ENCODE data around the gene DNAJC2. TPM values are rescaled to one million over a fixed set of nuclear protein-coding genes. Genes with fewer than 3 reads are reported as not detected.

The DNAJC2 gene, protein sequence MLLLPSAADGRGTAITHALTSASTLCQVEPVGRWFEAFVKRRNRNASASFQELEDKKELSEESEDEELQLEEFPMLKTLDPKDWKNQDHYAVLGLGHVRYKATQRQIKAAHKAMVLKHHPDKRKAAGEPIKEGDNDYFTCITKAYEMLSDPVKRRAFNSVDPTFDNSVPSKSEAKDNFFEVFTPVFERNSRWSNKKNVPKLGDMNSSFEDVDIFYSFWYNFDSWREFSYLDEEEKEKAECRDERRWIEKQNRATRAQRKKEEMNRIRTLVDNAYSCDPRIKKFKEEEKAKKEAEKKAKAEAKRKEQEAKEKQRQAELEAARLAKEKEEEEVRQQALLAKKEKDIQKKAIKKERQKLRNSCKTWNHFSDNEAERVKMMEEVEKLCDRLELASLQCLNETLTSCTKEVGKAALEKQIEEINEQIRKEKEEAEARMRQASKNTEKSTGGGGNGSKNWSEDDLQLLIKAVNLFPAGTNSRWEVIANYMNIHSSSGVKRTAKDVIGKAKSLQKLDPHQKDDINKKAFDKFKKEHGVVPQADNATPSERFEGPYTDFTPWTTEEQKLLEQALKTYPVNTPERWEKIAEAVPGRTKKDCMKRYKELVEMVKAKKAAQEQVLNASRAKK
- 36.6 to 45.3 TPM (median 41.5 TPM) in 5 replicates for total RNA-seq (2022; extraction: Qiagen RNA extraction; ENCODE audit: low read depth)

DNA sequence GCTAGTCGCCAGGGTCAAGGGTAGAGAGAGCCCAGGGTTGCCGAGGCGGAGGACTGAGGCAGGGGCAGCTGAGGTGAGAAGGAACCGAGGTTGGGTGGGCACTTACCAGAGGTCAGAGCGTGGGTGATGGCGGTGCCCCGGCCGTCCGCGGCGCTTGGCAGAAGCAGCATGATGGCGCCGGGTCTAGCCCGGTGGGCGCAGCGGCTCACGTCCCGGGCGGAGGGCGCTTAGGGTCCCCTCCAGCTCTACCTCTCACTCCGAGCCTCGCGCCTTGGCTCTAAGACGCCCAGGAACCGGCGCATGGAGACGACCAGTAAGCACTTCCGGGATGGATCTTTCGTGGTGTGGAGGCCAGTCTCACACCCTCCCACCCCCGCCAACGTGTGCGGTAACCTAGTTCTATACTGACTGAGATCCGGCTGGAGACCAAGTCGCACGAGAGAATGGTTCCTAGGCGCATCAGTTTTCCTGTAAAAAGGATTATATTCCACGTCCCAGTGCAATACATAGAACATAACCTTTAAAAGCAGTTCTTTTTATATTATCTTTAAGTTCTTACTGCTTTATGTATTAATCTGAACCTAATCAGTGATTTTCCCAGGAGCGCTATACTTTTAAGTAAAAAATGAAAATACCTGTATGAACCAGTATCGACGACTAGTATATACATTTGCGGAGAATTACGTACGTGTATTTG, at the start of gene DNAJC2:
DNAJC2 (minus strand) TSS at position 315 of the 697 bp plus-strand sequence; CDS start at position 170, 145 bp downstream.

DNA sequence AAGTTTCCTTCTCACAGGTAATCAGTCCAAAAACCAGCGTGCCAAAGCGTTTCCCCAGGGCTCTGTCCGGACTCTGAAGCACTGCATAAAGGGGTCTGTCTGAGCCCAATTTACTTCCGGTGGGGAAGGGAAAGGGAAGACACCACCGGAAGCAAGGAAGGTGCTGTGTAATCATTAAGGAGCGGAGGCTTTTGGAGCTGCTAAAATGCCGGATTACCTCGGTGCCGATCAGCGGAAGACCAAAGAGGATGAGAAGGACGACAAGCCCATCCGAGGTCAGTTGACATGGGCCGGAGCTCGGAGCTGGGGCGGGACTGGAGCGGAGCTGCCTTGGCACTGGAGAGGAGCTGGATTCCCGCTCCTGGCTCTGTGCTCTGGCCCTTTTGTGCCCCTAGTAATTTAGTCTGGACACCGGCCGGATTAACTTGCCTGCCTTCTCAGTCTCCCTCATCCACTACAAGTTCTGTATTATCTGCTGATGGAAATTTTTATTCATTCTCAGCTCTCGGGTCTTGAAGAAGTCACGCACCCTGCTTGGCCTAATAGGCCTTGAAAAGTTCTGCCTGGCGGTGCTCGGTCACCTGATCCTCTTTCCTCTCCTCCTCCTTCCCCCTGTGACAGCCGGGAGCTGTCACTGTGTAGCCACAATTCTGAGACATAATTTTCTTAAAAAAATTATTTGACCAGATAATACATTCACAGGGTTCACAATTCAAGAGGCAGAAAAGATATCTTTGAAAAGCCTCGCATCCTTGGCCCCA, 3.1 kb upstream of the DNAJC2 start, which contains the start of gene PSMC2:
PSMC2 (plus strand) TSS at position 137 of the 761 bp plus-strand sequence; CDS start at position 206, 69 bp downstream.

DNA sequence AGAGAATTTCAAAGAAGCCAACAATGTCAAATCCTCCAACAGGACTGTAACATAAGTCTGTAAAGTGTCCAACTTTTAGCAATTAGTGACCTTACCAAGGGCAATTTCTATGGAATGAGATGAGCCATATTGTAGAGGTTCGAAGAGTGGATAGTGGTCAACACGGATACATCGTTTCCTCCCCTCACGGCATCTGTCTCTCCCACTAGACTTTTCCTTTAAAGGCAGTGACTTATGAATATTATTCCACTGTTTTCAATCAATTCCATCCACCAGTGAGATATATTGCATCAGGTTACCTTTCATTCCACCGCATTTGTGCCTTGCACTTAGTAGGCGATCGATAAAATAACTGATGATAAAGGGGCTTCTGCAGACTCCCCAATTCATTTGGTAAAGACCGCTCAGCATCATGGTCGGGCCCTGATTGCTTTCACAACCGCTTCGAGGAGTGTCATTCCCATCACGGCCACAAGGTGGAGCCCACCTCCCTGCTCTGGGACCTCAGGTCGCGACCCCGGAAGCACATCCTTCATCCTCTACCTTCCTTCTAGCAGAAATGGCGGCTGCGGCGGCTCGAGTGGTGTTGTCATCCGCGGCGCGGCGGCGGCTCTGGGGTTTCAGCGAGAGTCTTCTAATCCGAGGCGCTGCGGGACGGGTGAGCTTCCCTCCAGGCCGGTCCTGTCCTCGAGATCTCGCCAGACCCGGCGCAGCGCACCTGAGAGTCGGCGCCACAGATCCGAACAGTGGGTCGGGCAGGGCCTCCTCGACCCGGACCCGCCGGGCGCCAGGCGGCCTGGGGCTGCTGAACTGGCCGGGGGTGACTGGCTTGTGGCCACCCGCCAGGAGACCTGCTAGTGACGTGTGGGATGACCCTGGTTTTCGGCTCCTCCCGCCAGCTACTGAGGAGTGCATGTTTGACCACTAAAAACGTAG, 47.4 kb downstream of the DNAJC2 start, which contains the start of gene PMPCB:
PMPCB (plus strand) TSS at position 535 of the 936 bp plus-strand sequence; CDS start at position 560, 25 bp downstream.

Other genes with a start within 250 kb of the DNAJC2 start
- 3.3 to 4.1 TPM (median 4.0 TPM) in 5 replicates for gene NAPEPLD, start 195.7 kb downstream of the DNAJC2 start, total RNA-seq (2022; extraction: Qiagen RNA extraction; ENCODE audit: low read depth)
- 63.6 to 72.6 TPM (median 67.3 TPM) in 5 replicates for gene PMPCB, start 47.3 kb downstream of the DNAJC2 start, total RNA-seq (2022; extraction: Qiagen RNA extraction; ENCODE audit: low read depth)
- 151 to 186 TPM (median 163 TPM) in 5 replicates for gene PSMC2, start 2.9 kb upstream of the DNAJC2 start, total RNA-seq (2022; extraction: Qiagen RNA extraction; ENCODE audit: low read depth)
- gene SLC26A5, start 101.4 kb upstream of the DNAJC2 start, total RNA-seq (2022; extraction: Qiagen RNA extraction; ENCODE audit: low read depth), result not detected in 5 replicates

Measured in A549 treated with GW870086 at 1 μM for 4 hours (cell line).